Ovary (tissue), 3 donors: ENCODE data around the gene SLC35G4.

Experiments used
- CTCF ChIP-seq, 3 donors: fragments of 450-650 bp in 2 of 3; fragments of 200-600 bp in 1 of 3; IDR thresholded peaks; one replicate each; pipeline versions ENCODE4 v1.5.1 to v1.8.0; 2016 to 2022; ENCODE audit warnings: antibody characterized with exemption in 3 of 3, mild to moderate bottlenecking in 1 of 3
- POLR2A ChIP-seq: fragments of 450-650 bp; IDR thresholded peaks from one replicate; pipeline ENCODE4 v1.6.1; 2017; ENCODE audit warnings: antibody characterized with exemption, mild to moderate bottlenecking, moderate library complexity
- donor health status: DM: no; HTN: no; CAD: no.

- TF ChIP-seq CTCF (IDR thresholded peaks at IDR 0.05), result no peak
- no peak for TF ChIP-seq POLR2A
Observed at GRCh38 chr18:11578799-11579198, 30.6 kb upstream of the SLC35G4 start.
